SH-SY5Y (cell line): ENCODE results near the gene LAMC3.
A peak's percentile ranks its signal among the peaks of the same experiment; 100 is the strongest.

Source experiments
- GATA2 ChIP-seq: IDR thresholded peaks from 2 replicates; pipeline ENCODE4 v1.6.1; 2011; ENCODE audit warnings: mild to moderate bottlenecking, low read depth, low read length
- GATA3 ChIP-seq: IDR thresholded peaks from 2 replicates; pipeline ENCODE4 v1.6.1; 2011; ENCODE audit warnings: low read depth, mild to moderate bottlenecking, low read length, moderate library complexity

- TF ChIP-seq GATA3 (no peak), GATA2 (peak; percentile 51; the same call in 1 of the 2 replicates)
Observed at GRCh38 chr9:130988905-130989304, 20.1 kb upstream of the LAMC3 start.
